Type B pancreatic cell (in vitro differentiated cells): ENCODE measurements around the gene TRA2A. TPM values are rescaled to one million over a fixed set of nuclear protein-coding genes. Genes with fewer than 3 reads are reported as not detected.

Experiments used
- DNase-seq: peaks from one replicate; pipeline ENCODE4 v3.0.0; 2021; ENCODE audit warnings: mixed read lengths; ENCODE audit not compliant: unreplicated experiment; ENCODE audit errors: extremely low spot score
- H3K27ac Mint-ChIP-seq: 2 replicates; pipeline ENCODE4 v1.8.0; 2021; ENCODE audit warnings: mild to moderate bottlenecking, mixed read lengths
- H3K27me3 Mint-ChIP-seq: 2 replicates; pipeline ENCODE4 v1.8.0; 2021; ENCODE audit warnings: mixed read lengths
- H3K36me3 Mint-ChIP-seq: 2 replicates; pipeline ENCODE4 v1.8.0; 2021; ENCODE audit warnings: mixed read lengths
- H3K4me1 Mint-ChIP-seq: one replicate; pipeline ENCODE4 v1.8.0; 2021; ENCODE audit warnings: mixed read lengths; ENCODE audit not compliant: unreplicated experiment
- H3K4me3 Mint-ChIP-seq: 2 replicates; pipeline ENCODE4 v1.8.0; 2021; ENCODE audit warnings: mild to moderate bottlenecking, mixed read lengths
- H3K9me3 Mint-ChIP-seq: 2 replicates; pipeline ENCODE4 v1.8.0; 2021; ENCODE audit warnings: mixed read lengths
- total RNA-seq: library from RNA; stranded (reverse); gene quantifications from 2 replicates; pipeline ENCODE4 v1.2.1, GENCODE V29; 2021; ENCODE audit warnings: low replicate concordance
- TF ChIP-seq, protein P1 (sequence below): fragments of 200-600 bp; sonication (generic); conservative IDR thresholded peaks from 2 replicates; pipeline ENCODE4 v1.5.0; 2021; ENCODE audit warnings: antibody characterized with exemption, mild to moderate bottlenecking

The TRA2A gene
- total RNA-seq, 1 donor from 2014 or later: 116 TPM

DNA sequence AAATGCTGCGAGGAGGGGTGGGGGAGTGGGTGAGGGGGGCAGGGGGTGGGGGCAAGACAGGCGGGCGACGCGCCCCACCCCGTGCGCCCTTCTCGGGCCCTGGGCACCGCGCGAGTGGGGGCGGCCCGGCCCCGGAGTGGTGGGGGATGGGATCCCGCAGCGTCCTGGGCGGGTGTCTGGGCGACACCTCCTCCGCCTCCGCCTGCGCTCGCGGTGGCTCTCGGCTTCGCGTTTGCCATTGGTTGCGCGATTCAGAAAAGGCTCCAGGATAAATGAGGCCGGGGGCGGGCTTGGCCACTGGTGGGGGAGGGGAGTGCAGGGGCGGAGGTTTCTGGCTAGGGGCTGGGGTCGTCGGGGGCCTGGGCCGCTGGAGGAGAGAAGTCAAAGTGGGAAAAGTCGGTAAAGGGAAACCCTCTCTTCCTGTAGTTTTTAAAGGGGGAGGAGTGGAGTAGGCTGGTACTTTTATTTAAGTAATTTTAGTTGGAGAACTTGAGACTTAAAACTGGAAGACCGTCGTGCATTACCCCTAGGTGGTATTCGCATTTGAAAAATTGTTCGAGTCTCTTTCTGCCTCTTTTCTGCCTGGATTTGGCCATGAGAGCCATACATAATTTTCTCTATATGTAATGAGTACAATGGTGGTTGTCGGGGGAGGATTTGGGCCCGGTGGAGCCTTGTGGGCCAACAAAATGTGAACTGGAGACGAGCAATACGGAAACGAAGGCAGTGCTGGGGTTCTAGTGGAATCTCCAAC lies 60.5 kb downstream of the TRA2A start:
- TF ChIP-seq, protein P1, sequence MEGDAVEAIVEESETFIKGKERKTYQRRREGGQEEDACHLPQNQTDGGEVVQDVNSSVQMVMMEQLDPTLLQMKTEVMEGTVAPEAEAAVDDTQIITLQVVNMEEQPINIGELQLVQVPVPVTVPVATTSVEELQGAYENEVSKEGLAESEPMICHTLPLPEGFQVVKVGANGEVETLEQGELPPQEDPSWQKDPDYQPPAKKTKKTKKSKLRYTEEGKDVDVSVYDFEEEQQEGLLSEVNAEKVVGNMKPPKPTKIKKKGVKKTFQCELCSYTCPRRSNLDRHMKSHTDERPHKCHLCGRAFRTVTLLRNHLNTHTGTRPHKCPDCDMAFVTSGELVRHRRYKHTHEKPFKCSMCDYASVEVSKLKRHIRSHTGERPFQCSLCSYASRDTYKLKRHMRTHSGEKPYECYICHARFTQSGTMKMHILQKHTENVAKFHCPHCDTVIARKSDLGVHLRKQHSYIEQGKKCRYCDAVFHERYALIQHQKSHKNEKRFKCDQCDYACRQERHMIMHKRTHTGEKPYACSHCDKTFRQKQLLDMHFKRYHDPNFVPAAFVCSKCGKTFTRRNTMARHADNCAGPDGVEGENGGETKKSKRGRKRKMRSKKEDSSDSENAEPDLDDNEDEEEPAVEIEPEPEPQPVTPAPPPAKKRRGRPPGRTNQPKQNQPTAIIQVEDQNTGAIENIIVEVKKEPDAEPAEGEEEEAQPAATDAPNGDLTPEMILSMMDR: no peak
- H3K27ac Mint-ChIP-seq: peak overlapping the region; percentile 100
- H3K27me3 Mint-ChIP-seq: no peaks in the 10 kb centered on the region
- DNase-seq: peak; percentile 89
- H3K9me3 Mint-ChIP-seq: no peaks in the 10 kb centered on the region
- H3K4me1 Mint-ChIP-seq: peaks cover 16% of the 10 kb centered on the region
- H3K36me3 Mint-ChIP-seq: peaks cover 3% of the 10 kb centered on the region
- peak overlapping the region; percentile 91 for H3K4me3 Mint-ChIP-seq

- peak within 1 kb of the TSS; percentile 91 for H3K4me3 Mint-ChIP-seq
- no peaks in the 10 kb centered on the region for H3K9me3 Mint-ChIP-seq
- no peaks in the 10 kb centered on the region for H3K27me3 Mint-ChIP-seq
- DNase-seq: peak; percentile 89
- H3K36me3 Mint-ChIP-seq: peaks cover 3% of the 10 kb centered on the region
- peaks cover 19% of the 10 kb centered on the region for H3K4me1 Mint-ChIP-seq
- TF ChIP-seq, protein P1: no peak
- peak within 1 kb of the TSS; percentile 100 for H3K27ac Mint-ChIP-seq
These were observed 61.3 kb downstream of the TRA2A start, which contains the start of gene IGF2BP3 for GRCh38 chr7:23470330-23471105. Gene IGF2BP3 (minus strand): TSS chr7:23470491. CDS start chr7:23470110, 381 bp downstream.

GRCh38 chr7:23469961-23470250 lies 61.9 kb downstream of the TRA2A start:
- DNase-seq: no peak
- TF ChIP-seq, protein P1: no peak
- H3K4me3 Mint-ChIP-seq: peak overlapping the region; percentile 91
- H3K27me3 Mint-ChIP-seq: no peaks in the 10 kb centered on the region
- peaks cover 25% of the 10 kb centered on the region for H3K4me1 Mint-ChIP-seq
- H3K36me3 Mint-ChIP-seq: peaks cover 6% of the 10 kb centered on the region
- peak overlapping the region; percentile 100 for H3K27ac Mint-ChIP-seq
- no peaks in the 10 kb centered on the region for H3K9me3 Mint-ChIP-seq

- DNase-seq: peak; percentile 72
- no peaks in the 10 kb centered on the region for H3K9me3 Mint-ChIP-seq
- no peaks in the 10 kb centered on the region for H3K27me3 Mint-ChIP-seq
- TF ChIP-seq, protein P1: peak; percentile 30
- peak overlapping the region; percentile 98 for H3K4me3 Mint-ChIP-seq
- H3K36me3 Mint-ChIP-seq: peaks cover 8% of the 10 kb centered on the region
- peaks cover 28% of the 10 kb centered on the region for H3K4me1 Mint-ChIP-seq
- peak overlapping the region; percentile 100 for H3K27ac Mint-ChIP-seq
These were observed 62.4 kb downstream of the TRA2A start for GRCh38 chr7:23469150-23469960.

DNA sequence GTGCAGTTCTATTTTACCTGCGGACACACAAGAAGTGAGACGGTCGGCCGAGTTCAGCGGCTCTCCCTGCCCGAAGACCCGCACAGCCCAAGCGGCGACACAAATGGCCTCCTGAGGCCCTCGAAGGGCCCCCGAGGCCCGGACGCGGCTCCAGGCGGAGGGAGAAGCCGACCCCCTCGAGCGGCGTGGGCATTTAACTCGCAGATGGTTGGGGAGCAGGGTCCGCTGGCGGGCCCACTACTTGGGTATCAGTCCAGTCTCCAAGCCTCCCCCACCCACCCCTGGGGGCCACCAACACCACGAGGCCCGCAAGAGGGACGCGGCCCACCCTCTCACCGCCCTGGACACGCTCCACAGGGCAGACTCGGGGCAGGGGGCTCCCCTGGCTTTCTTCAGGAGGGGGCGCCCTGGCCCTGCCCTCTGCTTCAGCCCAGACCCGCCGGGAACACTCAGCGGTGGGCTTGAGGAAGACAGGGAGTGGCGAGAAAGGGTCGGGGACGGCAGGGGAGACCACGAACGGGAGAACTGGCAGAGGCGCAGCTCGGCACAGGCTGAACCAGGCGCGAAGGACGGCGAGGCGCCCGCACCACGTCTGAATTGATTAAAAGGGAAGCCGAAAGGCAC lies 63.1 kb downstream of the TRA2A start:
- peak; percentile 73 for DNase-seq
- no peaks in the 10 kb centered on the region for H3K9me3 Mint-ChIP-seq
- peak overlapping the region; percentile 96 for H3K27ac Mint-ChIP-seq
- TF ChIP-seq, protein P1: no peak
- peak overlapping the region; percentile 98 for H3K4me3 Mint-ChIP-seq
- H3K27me3 Mint-ChIP-seq: no peaks in the 10 kb centered on the region
- H3K4me1 Mint-ChIP-seq: peaks cover 32% of the 10 kb centered on the region
- H3K36me3 Mint-ChIP-seq: peaks cover 8% of the 10 kb centered on the region
